ENCODE data around the gene CRK. TPM values are rescaled to one million over a fixed set of nuclear protein-coding genes. Genes with fewer than 3 reads are reported as not detected.

CRK gene
- total and polyA plus RNA-seq, 2 donors (not counting 1 experiment from before 2014, with no cell fraction given), result 120 to 138 TPM

GRCh38 chr17:1490643-1491442, 34.8 kb upstream of the CRK start:
- TF ChIP-seq EZH2 (IDR thresholded peaks at IDR 0.05; ENCODE audit: low read length, missing control alignments) (no peak), CTCF (conservative IDR thresholded peaks at IDR 0.05 in 1 of 2, IDR thresholded peaks at IDR 0.05 in 1 of 2; ENCODE audit: low read depth in 1 of 2, low read length in 2 of 2) (no peak)
- Histone ChIP-seq H3K9me3 (ENCODE audit: control insufficient read depth, insufficient read depth, low read depth, low read length) (no peaks in the 10 kb centered on the region), H3K4me1 (ENCODE audit: control insufficient read depth, extremely low read depth, insufficient read depth, low read length) (peaks cover 13% of the 10 kb centered on the region), H2AFZ (ENCODE audit: low read length) (peak overlapping the region; percentile 20), H3K36me3 (ENCODE audit: control insufficient read depth, insufficient read depth, low read length) (peaks cover 2% of the 10 kb centered on the region), H3K79me2 (ENCODE audit: control insufficient read depth, insufficient read depth, low read length) (peaks cover 23% of the 10 kb centered on the region), H3K27me3 (ENCODE audit: control insufficient read depth, insufficient read depth, low read length) (no peaks in the 10 kb centered on the region), H4K20me1 (ENCODE audit: control insufficient read depth, extremely low read depth, insufficient read depth, low read length) (no peaks in the 10 kb centered on the region), H3K4me2 (ENCODE audit: extremely low read depth, insufficient read depth, low read length) (peak overlapping the region; percentile 97), H3K27ac (ENCODE audit: insufficient read depth, low read length) (peak overlapping the region; percentile 84), H3K9ac (ENCODE audit: insufficient read depth, low read length) (peak overlapping the region; percentile 75), H3K4me3 (replicated peaks in 1 of 4; ENCODE audit: control extremely low read depth in 1 of 4, insufficient read depth in 1 of 4, low read depth in 3 of 4, low read length in 4 of 4) (peak overlapping the region; percentile 66 to 85 (median 77))
- DNase-seq (ENCODE audit: low read depth in 2 of 2), result peak; percentile 34 to 39

GRCh38 chr17:1488826-1489270, 32.8 kb upstream of the CRK start:
- H2AFZ ChIP-seq (ENCODE audit: low read length), result no peak overlapping the region
- peaks cover 17% of the 10 kb centered on the region for H3K4me1 ChIP-seq (ENCODE audit: control insufficient read depth, extremely low read depth, insufficient read depth, low read length)
- peaks cover 35% of the 10 kb centered on the region for H3K79me2 ChIP-seq (ENCODE audit: control insufficient read depth, insufficient read depth, low read length)
- H3K4me3 ChIP-seq (replicated peaks in 1 of 4; ENCODE audit: control extremely low read depth in 1 of 4, insufficient read depth in 1 of 4, low read depth in 3 of 4, low read length in 4 of 4), result peak overlapping the region; percentile 26 to 58 (median 50)
- H3K9ac ChIP-seq (ENCODE audit: insufficient read depth, low read length), result no peak overlapping the region
- H3K4me2 ChIP-seq (ENCODE audit: extremely low read depth, insufficient read depth, low read length), result peak overlapping the region; percentile 88
- H3K9me3 ChIP-seq (ENCODE audit: control insufficient read depth, insufficient read depth, low read depth, low read length), result no peaks in the 10 kb centered on the region
- no peak for TF ChIP-seq CTCF (conservative IDR thresholded peaks at IDR 0.05 in 1 of 2, IDR thresholded peaks at IDR 0.05 in 1 of 2; ENCODE audit: low read depth in 1 of 2, low read length in 2 of 2)
- TF ChIP-seq EZH2 (IDR thresholded peaks at IDR 0.05; ENCODE audit: low read length, missing control alignments), result no peak
- peaks cover 4% of the 10 kb centered on the region for H3K36me3 ChIP-seq (ENCODE audit: control insufficient read depth, insufficient read depth, low read length)
- H3K27ac ChIP-seq (ENCODE audit: insufficient read depth, low read length), result peak overlapping the region; percentile 87
- H3K27me3 ChIP-seq (ENCODE audit: control insufficient read depth, insufficient read depth, low read length), result no peaks in the 10 kb centered on the region
- no peak for DNase-seq (ENCODE audit: low read depth in 2 of 2)
- H4K20me1 ChIP-seq (ENCODE audit: control insufficient read depth, extremely low read depth, insufficient read depth, low read length), result no peaks in the 10 kb centered on the region

GRCh38 chr17:1487939-1488825, 32.1 kb upstream of the CRK start:
- Histone ChIP-seq H2AFZ (ENCODE audit: low read length) (no peak overlapping the region), H4K20me1 (ENCODE audit: control insufficient read depth, extremely low read depth, insufficient read depth, low read length) (no peaks in the 10 kb centered on the region), H3K4me1 (ENCODE audit: control insufficient read depth, extremely low read depth, insufficient read depth, low read length) (peaks cover 17% of the 10 kb centered on the region), H3K9me3 (ENCODE audit: control insufficient read depth, insufficient read depth, low read depth, low read length) (no peaks in the 10 kb centered on the region), H3K4me2 (ENCODE audit: extremely low read depth, insufficient read depth, low read length) (peak overlapping the region; percentile 88), H3K4me3 (replicated peaks in 1 of 4; ENCODE audit: control extremely low read depth in 1 of 4, insufficient read depth in 1 of 4, low read depth in 3 of 4, low read length in 4 of 4) (peak overlapping the region; percentile 26 to 58 (median 50)), H3K79me2 (ENCODE audit: control insufficient read depth, insufficient read depth, low read length) (peaks cover 38% of the 10 kb centered on the region), H3K9ac (ENCODE audit: insufficient read depth, low read length) (peak overlapping the region; percentile 61), H3K36me3 (ENCODE audit: control insufficient read depth, insufficient read depth, low read length) (peaks cover 5% of the 10 kb centered on the region), H3K27me3 (ENCODE audit: control insufficient read depth, insufficient read depth, low read length) (no peaks in the 10 kb centered on the region), H3K27ac (ENCODE audit: insufficient read depth, low read length) (peak overlapping the region; percentile 87)
- DNase-seq (ENCODE audit: low read depth in 2 of 2), result peak; percentile 80 to 84
- TF ChIP-seq EZH2 (IDR thresholded peaks at IDR 0.05; ENCODE audit: low read length, missing control alignments) (no peak), CTCF (conservative IDR thresholded peaks at IDR 0.05 in 1 of 2, IDR thresholded peaks at IDR 0.05 in 1 of 2; ENCODE audit: low read depth in 1 of 2, low read length in 2 of 2) (no peak)

Measured in fibroblast of lung (primary cell).